ENCODE data around the gene KLKB1. TPM values are rescaled to one million over a fixed set of nuclear protein-coding genes. Genes with fewer than 3 reads are reported as not detected.

KLKB1 gene
- total RNA-seq, 1 experiment from 2014 or later, result not detected

DNA sequence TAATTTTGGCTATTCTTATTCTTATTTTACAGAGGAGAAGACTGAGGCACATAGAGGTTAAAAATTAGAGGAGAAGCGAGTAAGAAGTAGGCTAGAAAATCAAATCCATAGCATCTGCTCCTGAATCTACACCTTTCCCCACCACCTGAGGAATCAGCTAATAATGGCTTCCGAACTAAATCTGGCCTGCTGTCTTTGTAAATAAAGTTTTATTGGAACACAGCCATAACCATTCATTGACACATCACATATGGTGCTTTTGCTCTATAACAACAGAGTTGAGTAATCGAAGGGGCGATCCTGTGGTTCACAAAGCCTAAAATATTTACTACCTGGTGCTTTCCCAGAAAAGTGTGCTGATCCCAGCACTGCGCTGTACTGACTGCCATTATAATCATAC lies 76.9 kb downstream of the KLKB1 start:
- CTCF ChIA-PET, result no interaction called here
- BruUV-seq (replicated peaks), result no TSS peak
- Histone ChIP-seq H3K4me3 (ENCODE audit: low read depth in 2 of 2, low read length in 2 of 2) (no peak overlapping the region), H3K27me3 (ENCODE audit: control insufficient read depth, insufficient read depth, low read length) (peaks cover 2% of the 10 kb centered on the region; the same call in 1 of the 2 replicates), H3K4me1 (ENCODE audit: control insufficient read depth, insufficient read depth, low read length) (no peaks in the 10 kb centered on the region), H3K36me3 (ENCODE audit: control insufficient read depth, insufficient read depth, low read length) (no peaks in the 10 kb centered on the region), H3K27ac (ENCODE audit: low read length) (no peak overlapping the region), H3K9me3 (ENCODE audit: control insufficient read depth, insufficient read depth, low read depth, low read length) (no peaks in the 10 kb centered on the region)
- DNase-seq (ENCODE audit: low read depth, low spot score) (no peak), ATAC-seq (no peak)
- in situ Hi-C loops (cut with HindIII; ENCODE audit: low pct_unique_long_range_greater_than_20kb, low sequenced_read_pairs) (no loop called here), intact Hi-C loops (cut with micrococcal nuclease; ENCODE audit: unreplicated experiment) (no loop called here)
- POLR2A ChIA-PET, result no interaction called here
- TF ChIP-seq, protein P1, sequence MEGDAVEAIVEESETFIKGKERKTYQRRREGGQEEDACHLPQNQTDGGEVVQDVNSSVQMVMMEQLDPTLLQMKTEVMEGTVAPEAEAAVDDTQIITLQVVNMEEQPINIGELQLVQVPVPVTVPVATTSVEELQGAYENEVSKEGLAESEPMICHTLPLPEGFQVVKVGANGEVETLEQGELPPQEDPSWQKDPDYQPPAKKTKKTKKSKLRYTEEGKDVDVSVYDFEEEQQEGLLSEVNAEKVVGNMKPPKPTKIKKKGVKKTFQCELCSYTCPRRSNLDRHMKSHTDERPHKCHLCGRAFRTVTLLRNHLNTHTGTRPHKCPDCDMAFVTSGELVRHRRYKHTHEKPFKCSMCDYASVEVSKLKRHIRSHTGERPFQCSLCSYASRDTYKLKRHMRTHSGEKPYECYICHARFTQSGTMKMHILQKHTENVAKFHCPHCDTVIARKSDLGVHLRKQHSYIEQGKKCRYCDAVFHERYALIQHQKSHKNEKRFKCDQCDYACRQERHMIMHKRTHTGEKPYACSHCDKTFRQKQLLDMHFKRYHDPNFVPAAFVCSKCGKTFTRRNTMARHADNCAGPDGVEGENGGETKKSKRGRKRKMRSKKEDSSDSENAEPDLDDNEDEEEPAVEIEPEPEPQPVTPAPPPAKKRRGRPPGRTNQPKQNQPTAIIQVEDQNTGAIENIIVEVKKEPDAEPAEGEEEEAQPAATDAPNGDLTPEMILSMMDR (IDR thresholded peaks at IDR 0.05), result no peak
- TF ChIP-seq TCF7L2 (IDR thresholded peaks at IDR 0.05; ENCODE audit: low read depth, low read length) (no peak), SIN3A (IDR thresholded peaks at IDR 0.05; ENCODE audit: borderline replicate concordance, insufficient read depth, low read depth, low read length) (no peak), REST (IDR thresholded peaks at IDR 0.05; ENCODE audit: insufficient read depth in 1 of 2, low read depth in 2 of 2, low read length in 1 of 2) (no peak), POLR2AphosphoS5 (IDR thresholded peaks at IDR 0.05; ENCODE audit: low read depth, low read length) (no peak)

GRCh38 chr4:186304866-186305505 lies 77.7 kb downstream of the KLKB1 start:
- intact Hi-C loops (cut with micrococcal nuclease; ENCODE audit: unreplicated experiment) (loop anchor here (5.0 kb wide), 1 partner anchor 272 kb away; no protein-coding TSS in a partner anchor), in situ Hi-C loops (cut with HindIII; ENCODE audit: low pct_unique_long_range_greater_than_20kb, low sequenced_read_pairs) (no loop called here)
- H3K27ac ChIP-seq (ENCODE audit: low read length), result no peak overlapping the region
- DNase-seq (ENCODE audit: low read depth, low spot score) (no peak), ATAC-seq (no peak)
- no peak overlapping the region for H3K4me3 ChIP-seq (ENCODE audit: low read depth in 2 of 2, low read length in 2 of 2)
- BruUV-seq (replicated peaks), result no TSS peak
- no peaks in the 10 kb centered on the region for H3K4me1 ChIP-seq (ENCODE audit: control insufficient read depth, insufficient read depth, low read length)
- POLR2A ChIA-PET, result no interaction called here
- H3K36me3 ChIP-seq (ENCODE audit: control insufficient read depth, insufficient read depth, low read length), result no peaks in the 10 kb centered on the region
- peaks cover 2% of the 10 kb centered on the region; the same call in 1 of the 2 replicates for H3K27me3 ChIP-seq (ENCODE audit: control insufficient read depth, insufficient read depth, low read length)
- H3K9me3 ChIP-seq (ENCODE audit: control insufficient read depth, insufficient read depth, low read depth, low read length), result no peaks in the 10 kb centered on the region
- no peak for TF ChIP-seq REST (IDR thresholded peaks at IDR 0.05; ENCODE audit: insufficient read depth in 1 of 2, low read depth in 2 of 2, low read length in 1 of 2)
- no peak for TF ChIP-seq SIN3A (IDR thresholded peaks at IDR 0.05; ENCODE audit: borderline replicate concordance, insufficient read depth, low read depth, low read length)
- no peak for TF ChIP-seq POLR2AphosphoS5 (IDR thresholded peaks at IDR 0.05; ENCODE audit: low read depth, low read length)
- TF ChIP-seq, protein P1 (IDR thresholded peaks at IDR 0.05), result no peak
- TF ChIP-seq TCF7L2 (IDR thresholded peaks at IDR 0.05; ENCODE audit: low read depth, low read length), result no peak
- CTCF ChIA-PET, result no interaction called here

Measured in Panc1 (cell line).